Panc1 (cell line): Measurements from ENCODE around the gene IGSF21. TPM values are rescaled to one million over a fixed set of nuclear protein-coding genes. Genes with fewer than 3 reads are reported as not detected.

Experiments used
- ATAC-seq: fragments of 200-7000 bp; cut with Tn5 transposase; 2 replicates; pipeline ENCODE4 v1.9.1; 2020; ENCODE audit warnings: mild to moderate bottlenecking, moderate library complexity
- Bru-seq: library from RNA; stranded (reverse); fragments of 400-500 nt; gene quantifications from one replicate; lab custom pipeline; 2021; lab: Mats Ljungman, UMichigan
- BruChase-seq, 2 experiments: library from RNA; stranded (reverse); fragments of 400-500 nt; gene quantifications; one replicate each; lab custom pipeline; 2021; lab: Mats Ljungman, UMichigan
- BruUV-seq: library from RNA; stranded (reverse); fragments of 400-500 nt; replicated peaks from 2 replicates; lab custom pipeline; 2021; lab: Mats Ljungman, UMichigan
- CTCF ChIA-PET: fragments of 300-600 bp; sonication (Branson Sonifier 250); formaldehyde crosslinking; loops from one replicate; lab custom pipeline; 2022; ENCODE audit warnings: antibody characterized with exemption; lab: Charles Lee
- POLR2A ChIA-PET: fragments of 300-600 bp; sonication (Branson Sonifier 250); formaldehyde crosslinking; loops from one replicate; lab custom pipeline; 2022; ENCODE audit warnings: antibody characterized with exemption; lab: Charles Lee
- DNase-seq: peaks from one replicate; pipeline ENCODE4 v3.0.0-alpha.2; 2010; ENCODE audit warnings: low read depth, low spot score
- H3K27ac ChIP-seq: 2 replicates; pipeline ENCODE4 v1.5.1; 2011; ENCODE audit warnings: mild to moderate bottlenecking, low read length, inconsistent platforms
- H3K27me3 ChIP-seq: fragments of 200-500 bp; sonication (Bioruptor generic); 2 replicates; pipeline ENCODE4 v1.6.0; 2014; ENCODE audit warnings: low read length, inconsistent platforms; ENCODE audit not compliant: control insufficient read depth, insufficient read depth
- H3K36me3 ChIP-seq: fragments of 200-500 bp; sonication (Bioruptor generic); 2 replicates; pipeline ENCODE4 v1.5.1; 2014; ENCODE audit warnings: inconsistent platforms, mild to moderate bottlenecking, low read length, moderate library complexity; ENCODE audit not compliant: control insufficient read depth, insufficient read depth
- H3K4me1 ChIP-seq: 2 replicates; pipeline ENCODE4 v1.5.1; 2011; ENCODE audit warnings: inconsistent platforms, mild to moderate bottlenecking, low read length, moderate library complexity; ENCODE audit not compliant: control insufficient read depth, insufficient read depth
- H3K4me3 ChIP-seq, 2 experiments: 2 replicates each; pipeline ENCODE4 v1.5.1; 2011 to 2012; ENCODE audit warnings: low read depth in 2 of 2, low read length in 2 of 2, mild to moderate bottlenecking in 2 of 2, inconsistent platforms in 1 of 2, moderate library complexity in 1 of 2
- H3K9me3 ChIP-seq: fragments of 200-500 bp; sonication (Bioruptor generic); 2 replicates; pipeline ENCODE4 v1.5.1; 2014; ENCODE audit warnings: low read depth, mild to moderate bottlenecking, inconsistent platforms, low read length, moderate library complexity; ENCODE audit not compliant: control insufficient read depth, insufficient read depth
- POLR2AphosphoS5 ChIP-seq: IDR thresholded peaks from 2 replicates; pipeline ENCODE4 v1.6.1; 2012; ENCODE audit warnings: mild to moderate bottlenecking, low read depth, low read length, moderate library complexity
- SIN3A ChIP-seq: IDR thresholded peaks from 2 replicates; pipeline ENCODE4 v1.6.1; 2012; ENCODE audit warnings: low read depth, mild to moderate bottlenecking, low read length, moderate library complexity, borderline replicate concordance; ENCODE audit not compliant: insufficient read depth
- TCF7L2 ChIP-seq: IDR thresholded peaks from 2 replicates; pipeline ENCODE4 v1.6.1; 2011; ENCODE audit warnings: mild to moderate bottlenecking, low read depth, low read length, inconsistent platforms
- in situ Hi-C: cut with HindIII; loops from 2 replicates; pipeline ENCODE4 v1.10.0; 2016; ENCODE audit warnings: low sequenced_read_pairs, low pct_unique_long_range_greater_than_20kb
- intact Hi-C: fragments of 100-400 bp; cut with micrococcal nuclease; formaldehyde crosslinking; loops from one replicate; pipeline ENCODE4 v1.10.0; 2022; ENCODE audit not compliant: unreplicated experiment
- long read RNA-seq: library from polyadenylated mRNA; unstranded; transcript quantifications from one replicate; pipeline ENCODE4 v2.0.0, GENCODE V29; 2021; ENCODE audit not compliant: unreplicated experiment
- polyA plus RNA-seq: library from polyadenylated mRNA; unstranded; fragments of >200 nt; gene quantifications from one replicate; pipeline ENCODE4 v1.2.1, GENCODE V29; 2012; ENCODE audit warnings: missing spikeins; ENCODE audit not compliant: insufficient read length
- total RNA-seq: library from RNA; stranded (reverse); gene quantifications from one replicate; pipeline ENCODE4 v1.2.1, GENCODE V29; 2021; ENCODE audit not compliant: unreplicated experiment
- TF ChIP-seq, protein P1 (sequence below), 2 experiments: IDR thresholded peaks; 2 replicates each; pipeline ENCODE4 v1.6.1; 2011 to 2012; ENCODE audit warnings: low read depth in 2 of 2, control low read depth in 1 of 2, low read length in 1 of 2, mild to moderate bottlenecking in 1 of 2, moderate library complexity in 1 of 2; ENCODE audit not compliant: insufficient read depth in 1 of 2
- TF ChIP-seq, protein P2 (sequence below): fragments of 450-650 bp; IDR thresholded peaks from 2 replicates; pipeline ENCODE4 v1.5.1; 2017; ENCODE audit warnings: mild to moderate bottlenecking

Gene IGSF21
- total RNA-seq, result not detected
- polyA plus RNA-seq, result not detected
- Bru-seq, nascent RNA, result percentile 1 among the genes with signal in this experiment
- not detected for BruChase-seq, experiment 1, labeled RNA remaining after a 2-hour chase
- percentile 0 among the genes with signal in this experiment for BruChase-seq, experiment 2, labeled RNA remaining after a 6-hour chase
- long read RNA-seq, result 0 reads

DNA sequence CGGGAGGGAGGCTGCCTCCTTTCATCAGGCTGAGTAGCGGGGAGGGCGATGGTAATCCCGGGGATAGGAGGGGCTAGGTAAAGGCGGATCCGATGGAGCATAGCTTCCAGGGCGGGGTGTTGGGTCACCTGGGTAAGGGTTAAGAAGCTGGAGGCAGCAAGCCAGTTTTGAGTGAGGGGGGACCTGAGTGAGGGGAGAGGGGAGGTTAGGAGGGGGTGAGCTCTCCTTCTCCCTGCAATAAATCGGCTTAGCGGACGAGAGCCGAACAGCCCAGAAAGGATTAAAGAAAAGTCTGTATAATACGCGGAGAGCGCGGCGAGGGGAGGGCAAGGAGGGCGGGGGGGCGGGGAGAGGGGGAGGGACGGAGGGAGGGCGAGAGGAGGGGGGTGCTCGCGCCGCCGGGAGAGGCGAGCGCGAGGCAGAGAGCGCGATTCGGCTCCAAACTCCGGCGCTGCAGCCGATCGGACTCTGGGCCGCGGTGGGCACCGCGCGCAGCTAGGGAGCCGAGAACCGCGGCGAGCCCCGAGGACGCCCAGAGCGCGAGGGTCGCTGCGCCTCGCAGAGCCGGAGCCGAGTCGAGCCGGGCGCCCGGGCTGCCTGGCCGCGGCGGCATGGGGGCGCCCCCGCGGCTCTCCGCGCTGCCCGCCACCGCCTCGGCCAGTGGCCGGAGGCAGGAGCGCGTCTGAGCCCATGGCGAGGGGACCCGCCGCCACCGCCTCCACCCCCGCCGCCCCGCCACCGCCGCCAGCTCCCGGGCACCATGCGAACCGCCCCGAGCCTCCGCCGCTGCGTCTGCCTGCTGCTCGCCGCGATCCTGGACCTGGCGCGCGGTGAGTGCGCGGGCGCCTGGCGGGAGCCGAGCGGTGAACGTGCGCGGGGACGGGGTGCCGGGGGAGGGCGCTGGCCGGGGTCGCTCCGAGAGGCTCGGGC is at the start of gene IGSF21:
Gene IGSF21, plus strand, starts transcription at position 430 of the 930 bp plus-strand sequence. Its CDS starts 331 bp downstream, at position 761.
- CTCF ChIA-PET, result interaction anchor here (0.5 kb wide), 1 partner anchor 296 kb away, joined by 3 read pairs; no protein-coding TSS in a partner anchor
- H3K9me3 ChIP-seq, result no peaks in the 10 kb centered on the region
- peaks cover 2% of the 10 kb centered on the region; the same call in 1 of the 2 replicates for H3K4me1 ChIP-seq
- POLR2A ChIA-PET, result no interaction called here
- intact Hi-C loops, result loop anchor here (10.0 kb wide), 1 partner anchor 123 kb away; no protein-coding TSS in a partner anchor
- no peak within 1 kb of the TSS for H3K27ac ChIP-seq
- TF ChIP-seq POLR2AphosphoS5 (no peak), SIN3A (no peak), TCF7L2 (no peak)
- TF ChIP-seq, protein P1, sequence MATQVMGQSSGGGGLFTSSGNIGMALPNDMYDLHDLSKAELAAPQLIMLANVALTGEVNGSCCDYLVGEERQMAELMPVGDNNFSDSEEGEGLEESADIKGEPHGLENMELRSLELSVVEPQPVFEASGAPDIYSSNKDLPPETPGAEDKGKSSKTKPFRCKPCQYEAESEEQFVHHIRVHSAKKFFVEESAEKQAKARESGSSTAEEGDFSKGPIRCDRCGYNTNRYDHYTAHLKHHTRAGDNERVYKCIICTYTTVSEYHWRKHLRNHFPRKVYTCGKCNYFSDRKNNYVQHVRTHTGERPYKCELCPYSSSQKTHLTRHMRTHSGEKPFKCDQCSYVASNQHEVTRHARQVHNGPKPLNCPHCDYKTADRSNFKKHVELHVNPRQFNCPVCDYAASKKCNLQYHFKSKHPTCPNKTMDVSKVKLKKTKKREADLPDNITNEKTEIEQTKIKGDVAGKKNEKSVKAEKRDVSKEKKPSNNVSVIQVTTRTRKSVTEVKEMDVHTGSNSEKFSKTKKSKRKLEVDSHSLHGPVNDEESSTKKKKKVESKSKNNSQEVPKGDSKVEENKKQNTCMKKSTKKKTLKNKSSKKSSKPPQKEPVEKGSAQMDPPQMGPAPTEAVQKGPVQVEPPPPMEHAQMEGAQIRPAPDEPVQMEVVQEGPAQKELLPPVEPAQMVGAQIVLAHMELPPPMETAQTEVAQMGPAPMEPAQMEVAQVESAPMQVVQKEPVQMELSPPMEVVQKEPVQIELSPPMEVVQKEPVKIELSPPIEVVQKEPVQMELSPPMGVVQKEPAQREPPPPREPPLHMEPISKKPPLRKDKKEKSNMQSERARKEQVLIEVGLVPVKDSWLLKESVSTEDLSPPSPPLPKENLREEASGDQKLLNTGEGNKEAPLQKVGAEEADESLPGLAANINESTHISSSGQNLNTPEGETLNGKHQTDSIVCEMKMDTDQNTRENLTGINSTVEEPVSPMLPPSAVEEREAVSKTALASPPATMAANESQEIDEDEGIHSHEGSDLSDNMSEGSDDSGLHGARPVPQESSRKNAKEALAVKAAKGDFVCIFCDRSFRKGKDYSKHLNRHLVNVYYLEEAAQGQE (IDR thresholded peaks at IDR 0.05; ENCODE audit: insufficient read depth in 1 of 2, low read depth in 2 of 2, low read length in 1 of 2), result no peak
- TF ChIP-seq, protein P2, sequence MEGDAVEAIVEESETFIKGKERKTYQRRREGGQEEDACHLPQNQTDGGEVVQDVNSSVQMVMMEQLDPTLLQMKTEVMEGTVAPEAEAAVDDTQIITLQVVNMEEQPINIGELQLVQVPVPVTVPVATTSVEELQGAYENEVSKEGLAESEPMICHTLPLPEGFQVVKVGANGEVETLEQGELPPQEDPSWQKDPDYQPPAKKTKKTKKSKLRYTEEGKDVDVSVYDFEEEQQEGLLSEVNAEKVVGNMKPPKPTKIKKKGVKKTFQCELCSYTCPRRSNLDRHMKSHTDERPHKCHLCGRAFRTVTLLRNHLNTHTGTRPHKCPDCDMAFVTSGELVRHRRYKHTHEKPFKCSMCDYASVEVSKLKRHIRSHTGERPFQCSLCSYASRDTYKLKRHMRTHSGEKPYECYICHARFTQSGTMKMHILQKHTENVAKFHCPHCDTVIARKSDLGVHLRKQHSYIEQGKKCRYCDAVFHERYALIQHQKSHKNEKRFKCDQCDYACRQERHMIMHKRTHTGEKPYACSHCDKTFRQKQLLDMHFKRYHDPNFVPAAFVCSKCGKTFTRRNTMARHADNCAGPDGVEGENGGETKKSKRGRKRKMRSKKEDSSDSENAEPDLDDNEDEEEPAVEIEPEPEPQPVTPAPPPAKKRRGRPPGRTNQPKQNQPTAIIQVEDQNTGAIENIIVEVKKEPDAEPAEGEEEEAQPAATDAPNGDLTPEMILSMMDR, result no peak
- peaks cover 25% of the 10 kb centered on the region for H3K27me3 ChIP-seq
- H3K4me3 ChIP-seq, result no peak within 1 kb of the TSS
- DNase-seq, result no peak
- no TSS peak for BruUV-seq
- no peak for ATAC-seq
- in situ Hi-C loops, result no loop called here
- H3K36me3 ChIP-seq, result no peaks in the 10 kb centered on the region

DNA sequence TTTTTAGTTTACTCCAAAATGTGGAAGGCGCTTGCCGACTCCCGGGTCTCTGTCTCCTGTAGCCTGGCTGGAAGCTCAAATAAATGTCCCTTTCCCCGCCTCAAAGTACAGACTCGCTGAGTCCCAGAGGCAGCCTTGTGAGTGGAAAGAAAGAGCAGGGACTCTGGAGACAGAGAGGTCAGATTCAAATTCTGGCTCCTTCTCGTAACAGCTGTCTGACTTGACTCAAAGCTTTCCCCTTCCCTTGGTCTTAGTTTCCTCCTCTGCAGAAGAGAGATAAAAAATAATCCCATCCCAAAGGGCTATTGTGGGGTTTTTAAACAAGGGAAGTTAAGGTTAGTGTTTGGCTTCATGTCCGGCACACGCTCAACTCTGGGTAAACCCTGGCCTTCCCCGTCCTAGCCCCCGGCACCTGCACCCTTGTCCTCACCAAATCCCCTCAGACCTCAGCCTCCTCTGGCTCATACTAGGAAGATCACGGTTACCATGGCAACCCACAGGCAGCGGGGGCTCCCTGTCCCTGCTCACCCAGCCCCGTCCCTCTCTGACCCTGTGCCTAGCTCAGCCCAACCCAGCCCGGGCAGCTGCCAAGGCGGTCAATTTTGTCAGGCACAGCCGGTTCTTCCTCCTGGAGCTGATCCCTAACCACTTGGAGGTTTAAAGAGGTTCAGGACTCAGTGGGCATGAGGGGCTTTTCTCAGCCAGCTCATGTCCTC is 49.2 kb upstream of the IGSF21 start:
- H3K4me3 ChIP-seq, result no peak overlapping the region
- no peak for DNase-seq
- no peaks in the 10 kb centered on the region for H3K36me3 ChIP-seq
- H3K9me3 ChIP-seq, result no peaks in the 10 kb centered on the region
- TF ChIP-seq, protein P1 (IDR thresholded peaks at IDR 0.05; ENCODE audit: insufficient read depth in 1 of 2, low read depth in 2 of 2, low read length in 1 of 2), result no peak
- TF ChIP-seq, protein P2, result no peak
- TF ChIP-seq SIN3A (no peak), TCF7L2 (no peak)
- CTCF ChIA-PET, result no interaction called here
- ATAC-seq, result no peak
- peaks cover 6% of the 10 kb centered on the region; the same call in 1 of the 2 replicates for H3K27me3 ChIP-seq
- POLR2A ChIA-PET, result no interaction called here
- intact Hi-C loops (no loop called here), in situ Hi-C loops (no loop called here)
- H3K4me1 ChIP-seq, result no peaks in the 10 kb centered on the region
- no peak overlapping the region for H3K27ac ChIP-seq
- BruUV-seq, result no TSS peak
